HTERT RPE-1 (cell line): Measurements from ENCODE around the gene BET1.

ENCODE experiments used
- in situ Hi-C: fragments of 300-500 bp; cut with MboI; formaldehyde crosslinking; loops from 4 replicates; pipeline ENCODE4 v1.14.3; 2020; ENCODE audit warnings: low sequenced_read_pairs

The BET1 gene

DNA sequence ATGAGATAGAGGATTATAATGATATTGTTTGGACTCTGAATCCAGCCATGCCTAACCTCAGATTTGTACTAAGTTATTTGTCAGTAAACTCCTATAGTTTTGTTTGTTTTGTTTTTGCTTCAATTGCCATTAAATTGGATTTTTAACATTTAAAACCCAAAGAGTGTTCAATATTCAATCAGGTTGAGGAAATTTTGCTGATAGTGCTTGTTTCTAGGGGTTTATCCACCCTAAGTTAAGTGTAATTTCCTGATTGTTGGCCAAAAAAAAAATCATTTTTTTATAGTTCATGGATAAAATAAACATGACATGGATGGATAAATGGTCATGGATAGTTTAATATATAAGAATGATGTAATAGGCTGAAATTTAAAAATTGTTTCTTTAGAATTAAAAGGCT is 11.4 kb upstream of the BET1 start:
- in situ Hi-C loops = no loop called here

DNA sequence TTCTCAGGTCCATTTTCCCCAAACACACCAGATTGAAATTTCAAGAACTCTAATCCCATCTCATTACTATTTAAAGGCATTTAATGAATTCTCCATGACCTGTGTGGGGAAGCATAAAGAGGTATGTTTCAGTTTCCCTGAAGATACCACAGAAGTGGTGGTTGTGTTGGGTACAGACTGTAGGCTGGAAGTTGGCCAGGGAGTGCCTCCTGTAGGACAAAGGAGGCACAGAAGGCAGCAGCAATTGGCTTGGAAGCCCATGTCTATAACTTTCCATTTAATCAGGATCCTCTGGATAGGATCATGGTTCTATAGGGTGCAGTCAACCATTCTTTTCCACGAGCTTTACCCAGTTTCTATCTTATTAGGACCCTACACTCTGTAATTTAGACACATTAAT is 8.6 kb upstream of the BET1 start:
- in situ Hi-C loops = no loop called here

DNA sequence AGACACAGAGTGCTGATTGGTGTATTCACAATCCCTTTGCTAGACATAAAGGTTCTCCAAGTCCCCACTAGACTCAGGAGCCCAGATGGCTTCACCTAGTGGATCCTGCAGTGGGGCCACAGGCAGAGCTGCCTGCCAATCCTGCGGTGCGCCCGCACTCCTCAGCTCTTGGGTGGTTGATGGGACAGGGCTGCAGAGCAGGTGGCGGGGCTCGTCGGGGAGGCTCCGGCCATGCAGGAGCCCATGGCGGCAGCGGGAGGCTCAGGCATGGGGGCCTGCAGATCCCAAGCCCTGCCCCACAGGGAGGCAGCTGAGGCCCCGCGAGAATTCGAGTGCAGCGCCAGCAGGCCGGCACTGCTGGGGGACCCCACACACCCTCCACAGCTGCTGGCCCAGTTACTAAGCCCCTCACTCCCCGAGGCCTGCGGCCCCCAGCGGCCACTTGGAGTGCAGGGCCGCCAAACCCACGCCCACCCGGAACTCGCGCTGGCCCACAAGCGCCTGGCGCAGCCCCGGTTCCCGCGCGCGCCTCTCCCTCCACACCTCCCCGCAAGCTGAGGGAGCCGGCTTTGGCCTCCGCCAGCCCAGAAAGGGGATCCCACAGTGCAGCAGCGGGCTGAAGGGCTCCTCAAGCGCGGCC is 7.7 kb upstream of the BET1 start:
- in situ Hi-C loops = no loop called here

GRCh38 chr7:94008537-94008936 is 4.4 kb upstream of the BET1 start:
- in situ Hi-C loops = no loop called here

DNA sequence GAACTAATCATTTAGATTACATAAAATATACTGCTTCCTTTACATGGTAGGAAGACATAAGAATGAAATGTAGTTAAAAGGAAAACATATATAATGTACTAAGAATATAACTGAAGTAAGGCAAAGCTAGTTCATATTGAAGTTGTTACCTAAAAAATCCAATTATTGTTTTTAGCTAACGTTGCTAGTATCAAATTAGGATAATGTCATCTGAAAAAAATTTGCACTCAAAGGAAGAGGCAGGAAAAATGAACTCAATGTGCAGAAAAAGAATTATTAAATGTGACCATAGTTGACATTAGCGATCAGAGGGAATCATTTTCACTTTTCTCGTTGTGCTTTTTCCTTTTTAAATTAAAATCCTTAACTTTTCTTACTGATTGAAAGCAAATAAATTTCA is 1.6 kb upstream of the BET1 start:
- in situ Hi-C loops = no loop called here

DNA sequence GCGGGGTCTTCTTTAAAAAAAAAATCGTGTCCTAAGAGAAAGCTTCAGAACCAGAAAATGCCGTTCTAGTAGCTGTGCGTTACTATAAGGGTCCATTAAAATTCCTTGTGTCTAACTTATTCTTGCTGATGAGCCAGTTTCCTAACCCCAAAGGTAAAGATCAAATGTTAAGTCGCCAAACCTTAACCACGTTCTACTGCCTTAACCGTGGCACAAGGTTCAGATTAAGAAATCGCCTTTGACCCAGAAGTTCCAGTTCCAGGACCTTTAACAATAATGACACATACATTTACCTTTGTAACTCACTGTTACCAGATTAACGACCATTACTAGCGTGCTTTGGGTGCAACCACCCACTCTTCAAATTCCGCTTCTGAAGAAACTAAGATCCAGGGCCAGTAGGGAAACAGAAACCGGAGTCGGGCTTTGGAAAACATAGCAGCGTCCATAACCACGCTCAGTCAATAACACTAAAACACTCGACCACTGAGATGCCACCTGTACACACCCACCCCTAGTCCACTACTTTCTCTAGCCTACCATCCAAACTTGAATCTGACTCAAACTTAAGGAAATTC is 620 bp downstream of the BET1 start:
- in situ Hi-C loops = no loop called here

GRCh38 chr7:94001396-94001795 is 2.8 kb downstream of the BET1 start:
- in situ Hi-C loops = no loop called here

DNA sequence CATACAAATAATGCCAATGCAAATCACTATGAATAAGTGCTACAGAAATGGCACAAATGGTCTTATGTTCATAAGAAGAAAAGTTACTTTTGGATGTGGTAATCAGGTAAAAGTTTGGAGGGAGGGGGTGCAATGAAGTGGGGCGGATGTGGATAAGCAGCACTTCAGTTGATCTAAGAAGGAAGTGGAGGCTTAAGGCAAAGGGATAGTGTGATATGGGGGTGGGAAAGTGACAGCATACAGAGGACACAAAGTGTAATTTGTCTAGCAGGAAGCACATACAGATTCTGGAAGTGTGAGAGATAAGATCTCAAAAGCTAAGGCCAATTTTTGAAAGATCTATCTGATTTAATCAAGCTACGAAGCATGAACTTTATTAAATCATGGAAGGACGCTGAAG is 6.3 kb downstream of the BET1 start:
- in situ Hi-C loops = no loop called here

DNA sequence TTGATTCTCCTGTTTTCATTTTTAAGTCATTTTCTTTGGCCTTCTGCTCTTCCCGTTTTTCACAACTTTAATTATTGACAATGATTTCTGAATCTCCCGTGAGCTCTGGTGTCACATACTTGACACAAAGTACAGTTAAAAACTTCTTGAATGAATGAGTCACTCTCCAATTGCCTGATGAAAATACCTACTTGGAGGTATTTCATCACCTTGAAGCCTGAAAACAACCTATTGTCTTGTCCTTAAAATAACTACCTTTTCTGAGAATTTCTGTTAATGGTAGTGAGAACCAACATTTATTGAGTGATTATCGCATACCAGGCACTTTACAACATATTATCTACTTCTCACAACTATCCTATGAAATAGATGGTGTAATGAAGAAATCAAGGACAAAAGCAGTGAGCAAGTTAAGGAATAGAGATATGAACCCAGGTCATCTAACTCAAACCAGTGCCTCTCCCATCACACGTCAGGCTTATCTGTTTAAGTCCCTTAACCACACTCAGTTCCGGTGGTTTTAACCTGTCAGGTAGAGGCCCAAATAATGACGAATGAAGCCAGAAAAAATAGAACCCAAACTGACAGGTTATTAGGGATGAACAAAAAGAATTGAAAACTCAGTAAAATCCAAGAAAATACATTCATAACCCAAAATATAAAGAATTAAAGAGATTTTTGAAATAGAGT is 11.6 kb downstream of the BET1 start:
- in situ Hi-C loops = no loop called here

- in situ Hi-C loops = no loop called here
Measured at GRCh38 chr7:93987297-93987696, 16.9 kb downstream of the BET1 start.

DNA sequence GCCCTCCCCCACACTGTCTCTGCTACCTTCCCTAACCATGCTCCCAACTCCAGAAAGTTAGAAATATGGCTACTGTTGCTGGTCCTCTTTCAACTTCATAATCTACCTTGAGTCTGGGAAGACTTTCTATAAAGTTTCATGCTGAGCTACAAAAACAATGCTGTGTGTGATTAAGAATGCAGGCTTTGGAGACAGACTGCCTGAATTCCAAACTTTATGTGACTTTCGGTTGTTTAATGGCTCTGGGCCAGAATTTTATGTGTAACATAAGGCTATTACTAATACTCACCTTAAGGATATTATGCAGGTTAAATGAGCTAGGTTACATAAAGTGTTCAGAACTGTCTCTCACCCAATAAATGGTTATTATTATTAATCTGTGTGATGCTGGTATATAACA is 19.1 kb downstream of the BET1 start:
- in situ Hi-C loops = no loop called here

DNA sequence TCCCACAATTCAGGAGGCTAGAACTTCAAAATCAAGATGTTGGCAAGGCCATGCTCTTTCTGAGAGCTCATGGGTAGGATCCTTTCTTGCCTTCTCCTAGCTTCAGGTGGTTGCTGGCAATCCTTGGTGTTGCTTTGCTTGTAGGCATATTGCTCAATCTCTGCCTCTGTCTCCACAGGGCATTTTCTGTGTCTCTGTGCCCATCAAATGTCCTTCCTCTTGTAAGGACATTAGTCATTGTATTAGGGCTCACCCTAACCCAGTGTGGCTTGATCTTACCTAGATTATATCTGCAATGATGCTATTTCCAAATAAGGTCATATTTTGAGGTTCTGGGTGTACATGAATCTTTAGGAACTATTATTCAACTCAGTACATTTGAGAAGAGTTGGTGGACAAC is 20.1 kb downstream of the BET1 start:
- in situ Hi-C loops = no loop called here

- in situ Hi-C loops = no loop called here
Measured at GRCh38 chr7:93981480-93981874, 22.7 kb downstream of the BET1 start.

DNA sequence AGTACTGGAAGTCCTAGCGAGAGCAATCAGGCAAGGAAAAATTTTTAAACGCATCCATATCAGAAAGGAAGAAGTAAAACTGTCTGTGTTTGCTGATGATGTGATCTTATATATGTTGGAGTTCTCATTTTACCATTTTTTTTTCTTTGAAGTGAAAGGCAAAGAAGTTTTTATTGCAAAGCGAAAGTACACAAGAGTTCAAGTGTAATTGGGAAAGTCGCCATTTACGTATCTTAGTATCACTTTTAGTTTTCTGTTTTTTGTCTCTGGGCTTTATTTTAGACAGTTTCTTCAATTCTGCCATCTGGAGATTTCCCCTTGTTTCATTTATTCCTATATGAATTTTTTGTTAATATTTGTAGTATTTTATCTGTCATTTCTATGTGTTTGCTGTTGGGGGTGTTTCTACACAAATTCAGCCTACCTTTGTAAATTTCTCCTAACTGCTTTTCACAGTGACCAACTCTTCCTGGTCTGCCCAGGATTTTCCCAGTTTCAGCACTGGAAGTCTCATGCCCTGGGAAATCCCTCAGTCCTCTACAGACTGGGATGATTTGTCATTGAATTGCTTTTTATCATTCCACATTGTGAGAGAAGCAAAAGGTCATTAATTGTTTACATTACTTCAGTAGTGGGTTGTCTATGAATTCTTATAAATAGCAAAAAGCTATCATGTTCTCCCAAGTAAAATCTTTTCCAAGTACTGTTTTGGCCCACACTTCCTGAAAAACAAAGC is 23.2 kb downstream of the BET1 start:
- in situ Hi-C loops = no loop called here

DNA sequence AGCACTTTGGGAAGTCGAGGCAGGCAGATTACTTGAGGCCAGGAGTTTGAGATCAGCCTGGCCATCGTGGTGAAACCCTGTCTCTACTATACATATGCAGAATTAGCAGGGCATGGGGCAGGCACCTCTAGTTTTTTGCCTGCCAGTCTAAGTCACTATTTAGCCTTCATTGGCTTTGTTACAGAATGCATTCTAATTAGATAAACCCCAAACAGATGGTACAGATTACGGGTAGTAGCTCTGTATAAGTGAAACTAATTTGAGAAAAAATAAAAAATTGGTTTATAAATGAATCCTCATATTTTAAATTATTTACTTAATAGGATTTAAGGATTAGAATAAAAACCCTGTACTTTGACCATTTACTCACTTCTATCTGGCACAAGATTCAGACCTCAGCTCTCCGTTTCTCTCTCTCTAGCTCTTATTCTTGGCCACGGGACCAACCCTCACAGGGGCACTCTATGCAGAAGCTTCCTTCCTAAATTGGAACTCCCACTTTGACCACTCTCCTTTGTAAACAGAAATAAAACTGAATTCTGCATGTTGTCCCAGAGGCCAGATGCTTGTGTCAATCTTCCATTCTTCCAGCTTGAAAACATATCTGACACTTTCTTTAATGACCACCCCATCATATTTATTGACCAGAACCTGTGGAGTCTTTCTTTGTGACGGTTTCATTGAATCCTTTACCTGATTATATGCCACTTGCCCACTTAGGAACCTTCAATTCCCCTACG is 26.8 kb downstream of the BET1 start:
- in situ Hi-C loops = no loop called here

GRCh38 chr7:93973134-93973533 is 31.0 kb downstream of the BET1 start:
- in situ Hi-C loops = no loop called here

DNA sequence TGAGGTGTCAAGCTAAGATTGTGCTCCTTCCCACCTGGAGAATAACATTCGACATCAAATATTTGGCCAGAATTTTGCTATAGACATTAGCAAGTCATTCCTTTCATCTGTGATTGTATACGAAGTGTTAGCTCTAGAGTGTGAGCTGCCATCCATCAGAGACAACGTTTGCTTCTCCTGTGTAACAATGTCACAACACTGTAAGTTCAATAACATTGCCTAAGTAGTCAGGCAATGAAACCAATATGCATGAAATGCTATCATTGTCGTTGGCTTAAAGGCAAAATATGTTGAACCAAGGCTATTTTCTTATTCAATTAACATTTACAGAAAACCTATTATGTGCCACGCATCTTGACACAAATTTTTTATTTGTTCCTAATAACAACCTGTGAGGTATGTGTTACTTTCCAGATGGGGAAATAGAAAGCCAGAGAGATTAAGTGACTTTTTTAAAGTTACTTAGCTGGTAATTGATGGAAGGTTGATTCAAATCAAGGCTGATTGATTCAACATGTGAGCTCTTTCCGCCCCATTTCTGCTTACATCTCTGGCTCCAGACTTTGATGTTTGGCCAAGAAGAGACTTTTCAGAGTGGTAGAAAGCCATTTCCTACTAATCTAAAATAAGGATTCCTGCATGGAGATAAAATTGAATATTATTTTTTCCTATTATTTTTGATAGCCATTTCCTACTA is 32.0 kb downstream of the BET1 start:
- in situ Hi-C loops = no loop called here

GRCh38 chr7:93968911-93969620 is 35.1 kb downstream of the BET1 start:
- in situ Hi-C loops = no loop called here

DNA sequence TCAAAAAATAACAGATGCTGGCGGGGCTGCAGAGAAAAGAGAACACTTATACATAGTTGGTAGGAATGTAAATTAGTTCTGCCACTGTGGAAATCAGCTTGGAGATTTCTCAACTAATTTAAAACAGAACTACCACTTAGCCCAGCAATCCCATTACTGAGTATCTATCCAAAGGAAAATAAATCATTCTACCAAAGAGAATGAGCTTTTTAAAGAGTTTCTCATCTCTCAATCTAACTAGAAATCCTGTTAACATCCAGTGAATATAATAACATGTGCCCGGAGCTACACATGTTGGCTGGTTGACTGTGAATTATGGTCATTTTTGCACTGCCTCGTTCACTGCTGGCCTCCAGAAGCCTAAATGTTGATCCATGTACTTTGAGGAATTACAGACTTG is 39.3 kb downstream of the BET1 start:
- in situ Hi-C loops = no loop called here

- in situ Hi-C loops = no loop called here
Measured at GRCh38 chr7:93964262-93964661, 39.9 kb downstream of the BET1 start.
